Measurements from ENCODE around the gene NCLN.

NCLN gene

GRCh38 chr19:3238066-3238561 is 52.4 kb downstream of the NCLN start:
- no peak for DNase-seq (ENCODE audit: low read depth in 1 of 2, low spot score in 1 of 2)
- Histone ChIP-seq H3K27ac (replicated peaks) (no peak overlapping the region), H3K4me3 (replicated peaks; ENCODE audit: insufficient read depth, low read length) (no peak overlapping the region), H3K27me3 (ENCODE audit: insufficient read depth, poor library complexity, severe bottlenecking) (no peaks in the 10 kb centered on the region)
- TF ChIP-seq SPI1 (IDR thresholded peaks at IDR 0.05; ENCODE audit: borderline replicate concordance, low read depth) = no peak
- TF ChIP-seq CTCF (IDR thresholded peaks at IDR 0.05; ENCODE audit: insufficient read depth, low read length) = no peak
- TF ChIP-seq POLR2AphosphoS5 (IDR thresholded peaks at IDR 0.05; ENCODE audit: low read depth) = no peak
- TF ChIP-seq GABPA (IDR thresholded peaks at IDR 0.05; ENCODE audit: low read depth) = no peak
- TF ChIP-seq REST (IDR thresholded peaks at IDR 0.05; ENCODE audit: insufficient replicate concordance, low read depth) = no peak

DNA sequence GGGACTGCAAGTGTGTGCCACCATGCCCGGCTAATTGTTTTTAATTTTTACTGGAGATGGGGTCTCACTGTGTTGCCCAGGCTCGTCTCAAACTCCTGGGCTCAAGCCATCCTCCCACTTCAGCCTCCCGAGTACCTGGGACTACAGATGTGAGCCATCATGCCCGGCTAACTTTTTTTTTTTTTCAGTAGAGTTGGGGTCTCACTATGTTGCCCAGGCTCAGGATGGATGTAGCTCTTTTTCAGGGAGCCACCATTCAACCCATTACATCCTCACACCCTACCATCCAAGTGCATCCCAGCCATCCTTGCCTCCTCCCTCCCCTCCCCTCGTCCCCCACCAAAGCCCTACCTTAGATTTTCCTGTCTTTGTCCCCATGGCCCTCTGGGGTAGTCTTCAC is 53.6 kb downstream of the NCLN start:
- no peaks in the 10 kb centered on the region for H3K27me3 ChIP-seq (ENCODE audit: insufficient read depth, poor library complexity, severe bottlenecking)
- no peak for TF ChIP-seq REST (IDR thresholded peaks at IDR 0.05; ENCODE audit: insufficient replicate concordance, low read depth)
- TF ChIP-seq POLR2AphosphoS5 (IDR thresholded peaks at IDR 0.05; ENCODE audit: low read depth) = no peak
- TF ChIP-seq SPI1 (IDR thresholded peaks at IDR 0.05; ENCODE audit: borderline replicate concordance, low read depth) = no peak
- TF ChIP-seq GABPA (IDR thresholded peaks at IDR 0.05; ENCODE audit: low read depth) = no peak
- TF ChIP-seq CTCF (IDR thresholded peaks at IDR 0.05; ENCODE audit: insufficient read depth, low read length) = no peak
- no peak overlapping the region for H3K4me3 ChIP-seq (replicated peaks; ENCODE audit: insufficient read depth, low read length)

GRCh38 chr19:3243819-3244700 is 58.3 kb downstream of the NCLN start:
- Histone ChIP-seq H3K27me3 (ENCODE audit: insufficient read depth, poor library complexity, severe bottlenecking) (no peaks in the 10 kb centered on the region), H3K27ac (replicated peaks) (no peak overlapping the region), H3K4me3 (replicated peaks; ENCODE audit: insufficient read depth, low read length) (no peak overlapping the region)
- peak; percentile 36 to 45 for DNase-seq (ENCODE audit: low read depth in 1 of 2, low spot score in 1 of 2)
- peak; percentile 100 for TF ChIP-seq REST (IDR thresholded peaks at IDR 0.05; ENCODE audit: insufficient replicate concordance, low read depth)
- no peak for TF ChIP-seq CTCF (IDR thresholded peaks at IDR 0.05; ENCODE audit: insufficient read depth, low read length)
- no peak for TF ChIP-seq GABPA (IDR thresholded peaks at IDR 0.05; ENCODE audit: low read depth)
- no peak for TF ChIP-seq SPI1 (IDR thresholded peaks at IDR 0.05; ENCODE audit: borderline replicate concordance, low read depth)
- TF ChIP-seq POLR2AphosphoS5 (IDR thresholded peaks at IDR 0.05; ENCODE audit: low read depth) = no peak

More for the DNA sequence above, 53.6 kb downstream of the NCLN start:
- no peak overlapping the region for H3K27ac ChIP-seq (replicated peaks)
- no peak for DNase-seq (ENCODE audit: low read depth in 1 of 2, low spot score in 1 of 2)

Data from HL-60 (cell line).